HFFc6 (cell line): ENCODE measurements around the gene EFCAB12. TPM values are rescaled to one million over a fixed set of nuclear protein-coding genes. Genes with fewer than 3 reads are reported as not detected.

Experiments
- DNase-seq: peaks from one replicate; pipeline ENCODE4 v3.0.0-alpha.2; 2018
- H3K27ac Mint-ChIP-seq: 2 replicates; pipeline ENCODE4 v1.8.0; 2020; ENCODE audit warnings: mild to moderate bottlenecking, mixed read lengths
- H3K27me3 Mint-ChIP-seq: 2 replicates; pipeline ENCODE4 v1.8.0; 2021; ENCODE audit warnings: mild to moderate bottlenecking, moderate library complexity, mixed read lengths; ENCODE audit not compliant: insufficient read depth
- H3K36me3 Mint-ChIP-seq: 2 replicates; pipeline ENCODE4 v1.8.0; 2021; ENCODE audit warnings: low read depth, mixed read lengths
- H3K4me1 Mint-ChIP-seq: 2 replicates; pipeline ENCODE4 v1.8.0; 2020; ENCODE audit warnings: low read depth, mixed read lengths
- H3K4me3 Mint-ChIP-seq: 2 replicates; pipeline ENCODE4 v1.8.0; 2020; ENCODE audit warnings: mild to moderate bottlenecking, moderate library complexity, mixed read lengths
- H3K9me3 Mint-ChIP-seq: 2 replicates; pipeline ENCODE4 v1.8.0; 2020; ENCODE audit warnings: mild to moderate bottlenecking, mixed read lengths
- total RNA-seq, 6 experiments: library from RNA; stranded (reverse); fragmentation: NEBNext Ultra II Directional; extraction: Animal tissue kit (Norgen Biotek cat#: 25700); gene quantifications; 2 replicates in 1 of 6; 3 replicates in 5 of 6; pipeline ENCODE4 v1.2.3, GENCODE V29; 2021
- TF ChIP-seq, protein P1 (sequence below): fragments of 200-600 bp; sonication (generic); IDR thresholded peaks from 2 replicates; pipeline ENCODE4 v1.5.0; 2021; ENCODE audit warnings: antibody characterized with exemption, mild to moderate bottlenecking

Gene EFCAB12
- total RNA-seq, 6 experiments from 2014 or later: 0.09 to 0.14 (median 0.12) TPM; not detected in 1

DNA sequence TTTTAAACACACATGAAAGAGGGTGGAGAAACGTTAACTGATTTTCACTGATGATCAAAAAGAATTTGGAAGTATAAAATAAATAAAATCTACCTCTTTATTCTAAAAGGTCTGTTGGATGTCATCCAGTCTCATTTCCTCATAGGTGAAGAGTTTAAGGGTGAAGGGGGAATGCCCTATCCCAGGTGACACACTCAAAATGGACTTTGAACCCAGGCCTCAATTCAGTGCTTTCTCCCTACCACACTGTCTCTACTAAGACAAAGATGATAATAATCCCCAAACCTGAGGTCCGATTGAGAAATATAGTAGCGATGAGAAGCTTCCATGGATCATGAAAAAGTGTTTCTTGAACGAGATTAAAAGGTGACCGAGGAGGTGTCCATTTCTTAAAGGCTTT, 5.1 kb upstream of the EFCAB12 start:
- Mint-ChIP-seq H3K27me3 (no peaks in the 10 kb centered on the region), H3K27ac (no peak overlapping the region), H3K9me3 (no peaks in the 10 kb centered on the region), H3K4me3 (no peak overlapping the region), H3K4me1 (peaks cover 37% of the 10 kb centered on the region), H3K36me3 (peaks cover 47% of the 10 kb centered on the region)
- TF ChIP-seq, protein P1, sequence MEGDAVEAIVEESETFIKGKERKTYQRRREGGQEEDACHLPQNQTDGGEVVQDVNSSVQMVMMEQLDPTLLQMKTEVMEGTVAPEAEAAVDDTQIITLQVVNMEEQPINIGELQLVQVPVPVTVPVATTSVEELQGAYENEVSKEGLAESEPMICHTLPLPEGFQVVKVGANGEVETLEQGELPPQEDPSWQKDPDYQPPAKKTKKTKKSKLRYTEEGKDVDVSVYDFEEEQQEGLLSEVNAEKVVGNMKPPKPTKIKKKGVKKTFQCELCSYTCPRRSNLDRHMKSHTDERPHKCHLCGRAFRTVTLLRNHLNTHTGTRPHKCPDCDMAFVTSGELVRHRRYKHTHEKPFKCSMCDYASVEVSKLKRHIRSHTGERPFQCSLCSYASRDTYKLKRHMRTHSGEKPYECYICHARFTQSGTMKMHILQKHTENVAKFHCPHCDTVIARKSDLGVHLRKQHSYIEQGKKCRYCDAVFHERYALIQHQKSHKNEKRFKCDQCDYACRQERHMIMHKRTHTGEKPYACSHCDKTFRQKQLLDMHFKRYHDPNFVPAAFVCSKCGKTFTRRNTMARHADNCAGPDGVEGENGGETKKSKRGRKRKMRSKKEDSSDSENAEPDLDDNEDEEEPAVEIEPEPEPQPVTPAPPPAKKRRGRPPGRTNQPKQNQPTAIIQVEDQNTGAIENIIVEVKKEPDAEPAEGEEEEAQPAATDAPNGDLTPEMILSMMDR: no peak
- no peak for DNase-seq

DNA sequence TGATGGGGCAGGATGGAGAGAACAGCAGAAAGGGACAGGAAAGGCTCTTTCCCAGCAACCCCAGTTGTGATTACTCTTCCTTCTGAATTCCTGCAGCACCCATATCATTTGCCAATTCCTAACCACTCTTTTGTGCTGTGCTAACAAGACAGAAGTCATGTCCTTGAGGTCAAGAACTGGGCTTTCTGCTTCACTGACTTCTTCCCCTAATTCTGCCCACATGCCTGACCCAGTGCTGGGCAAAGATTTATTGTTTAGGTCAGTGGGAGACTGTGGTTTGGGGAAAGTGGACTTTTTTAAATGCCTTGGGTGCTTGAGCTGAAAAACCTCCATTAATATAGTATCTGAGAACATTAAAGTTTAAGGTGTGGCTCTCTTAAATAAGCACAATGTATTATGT, 4.2 kb upstream of the EFCAB12 start:
- H3K27me3 Mint-ChIP-seq: no peaks in the 10 kb centered on the region
- peaks cover 36% of the 10 kb centered on the region for H3K4me1 Mint-ChIP-seq
- DNase-seq: no peak
- TF ChIP-seq, protein P1: no peak
- H3K4me3 Mint-ChIP-seq: no peak overlapping the region
- H3K36me3 Mint-ChIP-seq: peaks cover 39% of the 10 kb centered on the region
- H3K27ac Mint-ChIP-seq: no peak overlapping the region
- H3K9me3 Mint-ChIP-seq: no peaks in the 10 kb centered on the region

DNA sequence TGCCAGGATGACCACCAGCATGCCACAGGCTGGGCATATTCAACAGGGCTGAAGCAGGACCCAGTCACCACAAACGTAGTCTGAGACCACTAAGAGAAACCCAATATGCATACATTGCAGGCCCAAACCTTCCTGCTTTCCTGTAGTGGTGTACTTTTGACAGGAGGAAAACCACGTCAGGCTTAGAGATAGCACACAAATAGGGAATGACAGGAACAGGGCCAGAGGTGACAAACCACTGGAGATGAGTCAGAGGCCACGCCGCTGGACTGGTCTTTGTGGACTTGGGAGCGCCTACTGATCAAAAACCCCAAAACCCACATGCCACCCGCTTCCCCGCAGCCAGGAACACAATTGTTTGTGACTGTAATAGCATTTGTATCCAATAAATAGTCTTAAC, 3.6 kb upstream of the EFCAB12 start:
- no peak overlapping the region for H3K27ac Mint-ChIP-seq
- H3K36me3 Mint-ChIP-seq: peaks cover 35% of the 10 kb centered on the region
- no peak for DNase-seq
- peaks cover 36% of the 10 kb centered on the region for H3K4me1 Mint-ChIP-seq
- no peaks in the 10 kb centered on the region for H3K9me3 Mint-ChIP-seq
- no peak overlapping the region for H3K4me3 Mint-ChIP-seq
- no peaks in the 10 kb centered on the region for H3K27me3 Mint-ChIP-seq
- TF ChIP-seq, protein P1: no peak

DNA sequence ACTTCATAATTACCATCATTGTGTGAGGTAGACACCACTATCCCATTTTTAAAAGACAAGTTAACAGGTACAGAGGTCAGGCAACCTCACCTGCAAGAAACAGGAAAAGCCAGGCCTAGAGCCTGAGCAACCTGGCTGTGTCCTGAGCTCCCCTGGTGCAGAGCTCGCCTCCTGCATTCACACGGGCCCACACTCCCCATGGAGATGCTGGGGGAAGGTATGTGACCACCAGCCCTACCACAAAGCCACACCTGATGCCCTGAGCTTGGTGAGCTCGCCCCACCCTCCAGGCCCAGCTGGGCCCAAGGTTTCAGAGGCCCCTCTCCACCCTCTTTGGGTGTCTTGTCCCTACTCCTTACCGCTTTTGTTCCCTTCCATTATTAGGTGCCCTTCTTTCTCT, 1.2 kb upstream of the EFCAB12 start:
- TF ChIP-seq, protein P1: no peak
- Mint-ChIP-seq H3K27me3 (no peaks in the 10 kb centered on the region), H3K4me3 (no peak overlapping the region), H3K27ac (no peak overlapping the region), H3K9me3 (no peaks in the 10 kb centered on the region), H3K36me3 (peaks cover 28% of the 10 kb centered on the region), H3K4me1 (peaks cover 21% of the 10 kb centered on the region)
- no peak for DNase-seq

DNA sequence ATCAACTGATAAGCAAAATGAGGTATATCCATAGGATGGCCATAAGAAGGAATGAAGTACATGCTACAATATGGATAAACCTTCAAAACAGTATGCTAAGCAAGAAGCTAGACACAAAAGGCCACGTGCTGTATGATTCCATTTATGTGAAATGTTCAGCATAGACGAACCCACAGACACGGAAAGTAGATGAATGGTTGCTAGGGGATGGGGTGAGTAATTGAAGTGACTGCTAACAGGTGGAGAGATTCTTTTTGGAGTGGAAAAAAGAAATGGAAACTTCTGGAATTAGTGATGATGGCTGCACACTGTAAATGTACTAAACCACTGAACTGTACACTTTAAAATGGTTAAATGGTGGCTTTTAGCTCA, 630 bp upstream of the EFCAB12 start:
- DNase-seq: no peak
- peak overlapping the region; percentile 93 for H3K4me3 Mint-ChIP-seq
- peaks cover 26% of the 10 kb centered on the region for H3K4me1 Mint-ChIP-seq
- TF ChIP-seq, protein P1: no peak
- peaks cover 26% of the 10 kb centered on the region for H3K36me3 Mint-ChIP-seq
- no peaks in the 10 kb centered on the region for H3K27me3 Mint-ChIP-seq
- H3K27ac Mint-ChIP-seq: 0 out of 2 replicates have a peak overlapping the region, but pooled peaks have one; percentile 1
- H3K9me3 Mint-ChIP-seq: no peaks in the 10 kb centered on the region

DNA sequence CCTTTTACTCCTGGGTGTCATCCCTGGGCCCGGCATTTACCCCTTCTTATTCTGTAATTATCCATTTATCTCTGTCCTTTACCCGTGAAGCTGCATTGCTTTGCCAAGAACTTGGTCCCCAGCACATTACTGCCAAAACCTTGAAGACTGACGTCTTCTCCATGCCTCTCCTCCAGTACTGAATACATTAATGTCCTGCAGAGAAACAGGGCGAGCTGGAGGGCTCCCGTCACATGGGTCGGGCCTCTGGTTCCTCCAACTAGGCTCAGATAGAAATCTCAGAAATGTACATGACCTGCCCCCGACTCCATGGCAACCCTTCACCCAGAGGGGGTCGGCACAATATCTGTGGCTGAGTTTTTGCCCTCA, 445 bp downstream of the EFCAB12 start:
- H3K27ac Mint-ChIP-seq: no peak overlapping the region; the same call in 1 of the 2 replicates

More for the DNA sequence above, 445 bp downstream of the EFCAB12 start:
- Mint-ChIP-seq H3K9me3 (no peaks in the 10 kb centered on the region), H3K4me1 (peaks cover 33% of the 10 kb centered on the region), H3K4me3 (peak overlapping the region; percentile 93), H3K36me3 (peaks cover 17% of the 10 kb centered on the region; the same call in 1 of the 2 replicates), H3K27me3 (peaks cover 2% of the 10 kb centered on the region; the same call in 1 of the 2 replicates)
- no peak for DNase-seq
- TF ChIP-seq, protein P1: no peak
